Measurements from ENCODE around the gene KDELR1.

Gene KDELR1

DNA sequence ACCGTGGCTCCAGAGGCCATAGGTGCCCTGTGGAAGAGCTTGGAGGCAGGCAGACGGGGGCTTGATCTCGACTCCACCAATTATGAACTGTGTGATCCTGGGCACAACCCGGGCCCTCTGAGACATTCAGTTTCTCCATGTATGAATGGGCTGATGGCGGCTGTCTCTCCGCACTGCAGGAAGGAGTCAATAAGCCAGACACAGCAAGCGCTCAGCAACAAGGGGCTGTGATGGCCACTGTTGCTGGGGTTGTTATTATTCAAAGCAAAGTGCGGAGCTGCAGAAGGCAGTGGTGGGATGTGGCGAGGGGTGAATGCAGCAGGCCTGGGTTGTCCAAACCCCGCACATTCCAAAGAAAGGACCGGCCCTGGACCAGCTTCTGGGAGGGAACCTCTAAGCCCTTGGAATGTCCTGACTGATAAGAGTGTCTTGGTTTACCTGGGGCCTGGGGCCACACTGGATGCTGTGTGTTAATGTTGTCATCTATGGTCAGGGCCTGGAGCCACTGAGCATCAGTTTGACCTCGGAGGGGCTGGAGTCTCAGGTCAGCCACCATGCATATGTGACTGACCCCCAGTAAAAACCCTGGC, 35.9 kb downstream of the KDELR1 start:
- DNase-seq (ENCODE audit: low spot score), result no peak
- in situ Hi-C loops (cut with MboI; ENCODE audit: low sequenced_read_pairs, unreplicated experiment), result no loop called here
- TF ChIP-seq, protein P1, sequence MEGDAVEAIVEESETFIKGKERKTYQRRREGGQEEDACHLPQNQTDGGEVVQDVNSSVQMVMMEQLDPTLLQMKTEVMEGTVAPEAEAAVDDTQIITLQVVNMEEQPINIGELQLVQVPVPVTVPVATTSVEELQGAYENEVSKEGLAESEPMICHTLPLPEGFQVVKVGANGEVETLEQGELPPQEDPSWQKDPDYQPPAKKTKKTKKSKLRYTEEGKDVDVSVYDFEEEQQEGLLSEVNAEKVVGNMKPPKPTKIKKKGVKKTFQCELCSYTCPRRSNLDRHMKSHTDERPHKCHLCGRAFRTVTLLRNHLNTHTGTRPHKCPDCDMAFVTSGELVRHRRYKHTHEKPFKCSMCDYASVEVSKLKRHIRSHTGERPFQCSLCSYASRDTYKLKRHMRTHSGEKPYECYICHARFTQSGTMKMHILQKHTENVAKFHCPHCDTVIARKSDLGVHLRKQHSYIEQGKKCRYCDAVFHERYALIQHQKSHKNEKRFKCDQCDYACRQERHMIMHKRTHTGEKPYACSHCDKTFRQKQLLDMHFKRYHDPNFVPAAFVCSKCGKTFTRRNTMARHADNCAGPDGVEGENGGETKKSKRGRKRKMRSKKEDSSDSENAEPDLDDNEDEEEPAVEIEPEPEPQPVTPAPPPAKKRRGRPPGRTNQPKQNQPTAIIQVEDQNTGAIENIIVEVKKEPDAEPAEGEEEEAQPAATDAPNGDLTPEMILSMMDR (IDR thresholded peaks at IDR 0.05; ENCODE audit: borderline replicate concordance, control extremely low read depth, extremely low read depth, insufficient read depth, missing control alignments), result no peak

DNA sequence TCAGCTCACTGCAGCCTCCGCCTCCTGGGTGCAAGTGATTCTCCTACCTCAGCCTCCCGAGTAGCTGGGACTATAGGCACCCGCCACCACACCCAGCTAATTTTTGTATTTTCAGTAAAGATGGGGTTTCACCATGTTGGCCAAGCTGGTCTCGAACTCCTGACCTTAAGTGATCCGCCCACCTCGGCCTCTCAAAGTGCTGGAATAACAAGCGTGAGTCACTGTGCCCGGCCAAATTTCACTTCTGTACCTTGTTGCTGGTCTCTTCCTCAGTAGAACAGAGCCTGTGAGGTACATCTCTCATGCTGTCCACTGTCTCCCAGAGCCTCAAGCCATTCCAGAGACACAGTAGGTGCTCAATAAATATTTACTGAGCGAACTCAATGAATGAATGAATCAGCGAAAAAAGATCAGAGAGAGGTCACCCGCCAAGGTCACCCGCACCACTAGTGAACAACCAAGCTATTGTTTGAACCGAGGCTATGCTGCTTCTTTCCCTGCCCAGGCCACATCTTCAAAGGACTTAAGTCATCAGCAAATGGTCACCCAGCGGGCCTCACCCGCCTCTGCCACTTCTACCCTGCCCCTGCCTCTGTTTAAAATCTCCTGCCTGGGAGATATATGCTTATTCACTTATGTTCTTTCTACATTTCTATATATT, 36.9 kb downstream of the KDELR1 start:
- in situ Hi-C loops (cut with MboI; ENCODE audit: low sequenced_read_pairs, unreplicated experiment), result no loop called here
- no peak for DNase-seq (ENCODE audit: low spot score)
- TF ChIP-seq, protein P1 (IDR thresholded peaks at IDR 0.05; ENCODE audit: borderline replicate concordance, control extremely low read depth, extremely low read depth, insufficient read depth, missing control alignments), result no peak

DNA sequence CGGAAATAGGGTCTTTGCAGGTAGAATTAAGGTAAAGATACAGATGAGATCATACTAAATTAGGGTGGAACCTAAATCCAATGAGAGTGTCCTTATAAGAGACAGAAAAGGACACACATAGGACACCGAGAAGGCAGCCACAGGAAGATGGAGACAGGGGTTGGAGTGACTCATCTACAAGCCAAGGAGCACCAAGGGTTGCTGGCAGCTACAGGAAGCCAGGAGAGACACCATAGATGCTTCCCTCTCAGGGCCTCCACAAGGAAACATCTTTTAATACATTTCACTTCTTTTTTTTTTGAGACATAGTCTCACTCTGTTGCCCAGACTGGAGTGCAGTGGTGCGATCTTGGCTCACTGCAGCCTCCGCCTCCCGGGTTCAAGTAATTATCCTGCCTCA, 37.7 kb downstream of the KDELR1 start:
- TF ChIP-seq, protein P1 (IDR thresholded peaks at IDR 0.05; ENCODE audit: borderline replicate concordance, control extremely low read depth, extremely low read depth, insufficient read depth, missing control alignments), result no peak
- in situ Hi-C loops (cut with MboI; ENCODE audit: low sequenced_read_pairs, unreplicated experiment), result no loop called here
- DNase-seq (ENCODE audit: low spot score), result no peak

DNA sequence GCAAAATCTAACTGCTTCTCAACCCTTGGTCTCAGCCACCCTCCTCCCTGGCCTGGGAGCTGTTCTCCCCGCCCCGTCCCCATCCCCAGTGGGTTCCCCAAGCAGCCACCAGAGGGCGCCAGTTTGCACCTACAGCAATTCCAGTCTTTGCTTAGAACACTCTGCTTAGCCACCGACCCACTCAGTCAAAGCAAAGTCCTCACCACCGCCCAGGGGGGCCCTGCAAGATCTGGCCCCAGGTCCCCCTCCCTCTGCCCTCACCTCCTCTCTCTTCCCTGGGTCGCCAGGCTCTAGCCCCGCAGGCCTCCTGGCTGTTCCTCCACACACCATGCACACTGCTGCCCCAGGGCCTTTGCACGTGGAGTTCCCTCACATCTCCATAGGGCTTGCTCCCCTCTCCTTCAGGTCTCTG, 40.0 kb downstream of the KDELR1 start:
- TF ChIP-seq, protein P1 (IDR thresholded peaks at IDR 0.05; ENCODE audit: borderline replicate concordance, control extremely low read depth, extremely low read depth, insufficient read depth, missing control alignments), result peak; percentile 80
- peak; percentile 84 for DNase-seq (ENCODE audit: low spot score)
- in situ Hi-C loops (cut with MboI; ENCODE audit: low sequenced_read_pairs, unreplicated experiment), result no loop called here

DNA sequence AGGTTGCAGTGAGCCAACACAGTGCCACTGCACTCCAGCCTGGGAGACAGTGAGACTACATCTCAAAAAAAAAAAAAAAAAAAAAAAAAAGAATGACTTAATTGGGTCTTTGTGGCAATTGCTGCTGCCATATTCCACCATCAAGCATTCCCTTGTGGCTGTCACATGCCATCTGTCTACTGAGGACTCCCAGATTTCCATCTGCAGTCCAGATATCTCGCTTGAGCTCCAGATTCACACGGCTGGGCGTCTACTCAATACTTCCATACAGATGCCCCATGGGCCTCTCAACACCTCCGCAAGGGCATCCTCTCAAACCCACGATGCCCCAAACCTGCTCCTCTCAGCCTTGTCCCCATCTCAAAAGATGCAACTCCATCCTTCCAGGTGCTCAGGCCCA, 40.5 kb downstream of the KDELR1 start:
- in situ Hi-C loops (cut with MboI; ENCODE audit: low sequenced_read_pairs, unreplicated experiment), result no loop called here
- DNase-seq (ENCODE audit: low spot score), result no peak
- TF ChIP-seq, protein P1 (IDR thresholded peaks at IDR 0.05; ENCODE audit: borderline replicate concordance, control extremely low read depth, extremely low read depth, insufficient read depth, missing control alignments), result no peak

DNA sequence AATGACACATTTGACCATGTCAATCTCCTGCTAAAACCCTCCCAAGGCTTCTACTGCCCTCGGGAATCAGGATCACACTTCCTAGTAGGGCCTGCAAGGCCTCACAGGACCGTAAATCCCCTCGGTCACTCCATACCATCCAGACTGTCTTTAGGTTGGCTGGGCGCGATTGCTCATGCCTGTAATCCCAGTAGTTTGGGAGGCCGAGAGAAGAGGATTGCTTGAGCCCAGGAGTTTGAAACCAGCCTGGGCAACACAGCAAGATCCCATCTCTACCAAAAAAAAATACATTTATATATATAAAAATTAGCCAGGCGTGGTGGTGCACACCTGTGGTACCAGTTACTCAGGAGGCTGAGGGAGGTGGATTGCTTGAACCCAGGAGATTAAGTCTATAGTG, 42.6 kb downstream of the KDELR1 start:
- DNase-seq (ENCODE audit: low spot score), result no peak
- in situ Hi-C loops (cut with MboI; ENCODE audit: low sequenced_read_pairs, unreplicated experiment), result no loop called here
- TF ChIP-seq, protein P1 (IDR thresholded peaks at IDR 0.05; ENCODE audit: borderline replicate concordance, control extremely low read depth, extremely low read depth, insufficient read depth, missing control alignments), result no peak

Data from GM13976 (cell line).